GM12865 (cell line): ENCODE measurements around the gene DCDC2.
"Not testable (repeated sequence)": the region's sequence is repeated elsewhere in the genome, so short reads cannot be mapped to it uniquely, and the experiment has no call there.

Experiments
- DNase-seq: peaks from one replicate; pipeline ENCODE4 v3.0.0; 2010; ENCODE audit warnings: low read depth
- H3K4me3 ChIP-seq: 2 replicates; pipeline ENCODE4 v1.5.1; 2011; ENCODE audit warnings: mild to moderate bottlenecking, low read depth, low read length, control low read depth
- CTCF ChIP-seq: IDR thresholded peaks from 2 replicates; pipeline ENCODE4 v1.5.1; 2011; ENCODE audit warnings: low read length, control low read depth, low read depth, inconsistent platforms; ENCODE audit not compliant: insufficient read depth; ENCODE audit errors: missing control alignments

The DCDC2 gene

GRCh38 chr6:24242924-24243323 is 114.9 kb downstream of the DCDC2 start:
- no peak overlapping the region for H3K4me3 ChIP-seq
- TF ChIP-seq CTCF: no peak
- no peak for DNase-seq

- DNase-seq, H3K4me3 ChIP-seq: not testable (repeated sequence)
These were observed 116.1 kb downstream of the DCDC2 start for GRCh38 chr6:24241779-24242178.

GRCh38 chr6:24240943-24241342 is 116.9 kb downstream of the DCDC2 start:
- no peak overlapping the region for H3K4me3 ChIP-seq
- DNase-seq: no peak
- TF ChIP-seq CTCF: no peak

GRCh38 chr6:24240380-24240928 is 117.4 kb downstream of the DCDC2 start:
- no peak for TF ChIP-seq CTCF
- no peak for DNase-seq
- H3K4me3 ChIP-seq: no peak overlapping the region

GRCh38 chr6:24238700-24239099 is 119.2 kb downstream of the DCDC2 start:
- TF ChIP-seq CTCF: no peak
- no peak overlapping the region for H3K4me3 ChIP-seq
- DNase-seq: no peak

- not testable (repeated sequence) for H3K4me3 ChIP-seq, DNase-seq
These were observed 121.1 kb downstream of the DCDC2 start for GRCh38 chr6:24236779-24237178.

- no peak for TF ChIP-seq CTCF
- no peak for DNase-seq
These were observed 123.9 kb downstream of the DCDC2 start for GRCh38 chr6:24233813-24234442.

GRCh38 chr6:24231438-24231977 is 126.4 kb downstream of the DCDC2 start:
- H3K4me3 ChIP-seq: no peak overlapping the region
- DNase-seq: no peak
- no peak for TF ChIP-seq CTCF

More at GRCh38 chr6:24233813-24234442, 123.9 kb downstream of the DCDC2 start:
- no peak overlapping the region for H3K4me3 ChIP-seq
